HG02623 (cell line): ENCODE data around the gene COPS2.
"Not testable (repeated sequence)": the region's sequence is repeated elsewhere in the genome, so short reads cannot be mapped to it uniquely, and the experiment has no call there.

Source experiments
- ATAC-seq: cut with Tn5 transposase; IDR thresholded peaks from one replicate; pipeline ENCODE4 v1.9.1; 2021; ENCODE audit warnings: moderate library complexity; ENCODE audit not compliant: unreplicated experiment

COPS2 gene

DNA sequence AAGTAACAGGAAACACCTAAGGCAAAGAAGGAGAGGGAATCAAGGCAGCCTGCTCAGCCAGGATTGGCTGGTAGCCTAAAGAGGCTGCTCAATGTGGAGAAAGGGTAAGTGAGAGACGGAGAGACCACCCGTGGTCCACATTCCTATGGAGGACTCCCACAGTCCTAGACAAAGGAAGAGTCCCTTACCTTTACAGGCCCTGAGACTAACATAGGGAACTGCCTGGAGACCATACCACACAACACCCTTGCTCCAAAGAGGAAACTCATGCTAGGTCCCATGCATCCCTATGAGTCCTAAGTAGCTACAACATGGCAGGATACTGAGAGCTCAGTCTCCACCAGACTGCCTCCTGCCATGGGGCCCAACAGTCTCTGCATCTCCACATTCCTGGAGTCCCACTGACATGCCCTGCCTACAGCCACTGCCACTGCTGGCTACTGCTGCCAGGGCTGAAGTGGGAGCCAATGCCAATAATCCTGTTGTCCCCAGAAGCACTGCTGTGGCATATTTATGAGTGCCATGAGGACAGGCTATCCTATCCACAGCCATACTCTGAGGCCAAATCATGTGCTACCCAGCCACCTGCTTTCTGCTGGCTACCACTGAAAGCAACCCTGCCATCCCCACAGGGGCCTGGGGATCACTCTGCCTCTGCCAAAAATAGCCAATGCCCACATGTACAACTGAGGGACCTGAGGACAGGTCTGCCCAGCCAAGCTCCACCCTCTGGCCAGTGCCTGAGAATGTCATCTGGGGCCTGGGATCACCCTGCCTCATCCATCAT lies 45.0 kb downstream of the COPS2 start:
- ATAC-seq: no peak

GRCh38 chr15:49103002-49103401 lies 52.4 kb downstream of the COPS2 start:
- ATAC-seq: no peak

- ATAC-seq: no peak
Measured at GRCh38 chr15:49101536-49101935, 53.9 kb downstream of the COPS2 start.

DNA sequence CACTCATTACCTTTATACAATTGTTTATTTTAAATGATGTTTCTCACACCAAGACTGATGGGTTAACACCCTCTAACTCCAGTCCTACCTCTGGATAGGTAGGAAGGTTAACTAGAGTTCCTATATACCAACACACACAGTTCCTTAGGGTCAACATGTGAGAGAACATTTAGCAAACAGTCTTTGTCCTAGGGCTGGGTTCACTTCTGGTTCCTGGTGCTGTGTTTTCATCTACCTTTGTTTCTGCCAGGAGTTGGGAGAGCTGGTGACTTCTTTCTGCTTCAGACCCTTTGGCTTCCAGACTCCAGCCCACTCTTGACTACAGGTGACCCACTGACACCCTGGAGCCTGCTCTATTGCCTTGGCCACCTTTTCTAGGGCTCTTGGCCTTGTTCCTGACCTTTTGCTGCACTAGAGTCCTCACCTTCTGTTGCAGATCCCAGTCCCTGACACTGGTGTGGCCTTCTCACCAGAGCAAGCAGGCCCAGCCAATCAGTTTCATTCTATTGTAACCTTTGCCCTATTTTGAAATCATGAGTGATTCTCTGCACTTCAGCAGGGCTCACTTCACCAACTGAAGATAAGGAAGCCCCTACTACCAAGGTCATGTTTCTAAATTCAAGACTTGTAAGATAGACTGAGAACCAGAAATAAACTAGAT lies 59.2 kb downstream of the COPS2 start:
- no peak for ATAC-seq

DNA sequence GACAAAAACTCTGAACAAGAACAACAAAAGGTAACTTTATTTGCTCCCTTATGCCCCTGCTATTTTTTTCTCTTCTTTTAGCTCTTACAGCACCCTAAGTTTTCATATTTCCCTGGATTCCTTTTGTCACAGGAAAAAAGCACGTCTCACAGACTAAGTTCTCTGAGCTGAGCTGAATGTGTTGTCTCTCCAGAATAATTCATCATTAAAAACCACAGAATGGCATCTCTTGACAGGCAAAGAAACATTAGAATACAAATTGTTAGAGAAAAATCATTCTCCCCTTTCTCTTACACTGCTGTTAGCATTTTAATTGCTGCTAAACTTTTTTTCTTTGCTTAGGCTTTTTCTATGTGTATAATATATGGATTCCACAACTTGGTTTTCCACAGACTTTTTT lies 60.5 kb downstream of the COPS2 start:
- no peak for ATAC-seq

DNA sequence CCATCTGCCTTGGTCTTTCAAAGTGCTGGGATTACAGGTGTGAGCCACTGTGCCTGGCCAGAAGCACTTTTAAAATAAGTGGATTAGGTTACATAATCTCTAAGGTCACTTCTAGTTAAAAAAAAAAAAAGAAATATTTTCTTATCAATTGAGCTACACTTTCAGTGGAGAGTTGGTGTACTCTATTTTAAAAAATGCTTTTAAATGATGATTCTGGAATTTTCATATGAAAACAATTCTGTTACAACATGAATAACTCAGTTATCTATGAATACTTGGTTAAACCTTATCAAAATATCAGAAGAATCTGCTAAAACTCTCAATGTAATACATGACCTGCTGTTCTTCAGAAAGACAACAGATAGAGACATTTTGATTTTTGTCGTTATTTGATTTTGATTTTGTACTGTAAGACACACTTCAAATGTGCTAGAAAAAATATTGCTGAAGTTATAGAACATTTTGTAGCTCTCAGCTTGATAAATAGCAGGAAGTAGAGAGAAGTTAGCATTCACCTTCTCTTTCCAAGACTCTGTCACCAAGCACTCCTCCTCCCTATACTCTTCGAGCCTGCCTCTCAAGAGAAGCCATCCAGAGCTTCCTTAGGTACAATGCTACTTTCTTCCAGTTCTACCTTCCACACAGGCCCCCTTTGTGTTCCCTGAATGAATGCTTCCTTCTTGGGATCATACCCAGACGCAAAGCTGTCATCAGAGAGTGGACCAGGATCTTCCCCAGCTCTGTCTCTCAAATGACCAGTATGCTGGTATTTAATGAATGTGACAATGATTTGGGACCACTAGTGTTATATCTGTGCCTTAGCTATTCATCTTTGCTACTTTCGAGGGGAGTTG lies 61.9 kb downstream of the COPS2 start:
- no peak for ATAC-seq

GRCh38 chr15:49088996-49089395 lies 66.4 kb downstream of the COPS2 start:
- no peak for ATAC-seq

DNA sequence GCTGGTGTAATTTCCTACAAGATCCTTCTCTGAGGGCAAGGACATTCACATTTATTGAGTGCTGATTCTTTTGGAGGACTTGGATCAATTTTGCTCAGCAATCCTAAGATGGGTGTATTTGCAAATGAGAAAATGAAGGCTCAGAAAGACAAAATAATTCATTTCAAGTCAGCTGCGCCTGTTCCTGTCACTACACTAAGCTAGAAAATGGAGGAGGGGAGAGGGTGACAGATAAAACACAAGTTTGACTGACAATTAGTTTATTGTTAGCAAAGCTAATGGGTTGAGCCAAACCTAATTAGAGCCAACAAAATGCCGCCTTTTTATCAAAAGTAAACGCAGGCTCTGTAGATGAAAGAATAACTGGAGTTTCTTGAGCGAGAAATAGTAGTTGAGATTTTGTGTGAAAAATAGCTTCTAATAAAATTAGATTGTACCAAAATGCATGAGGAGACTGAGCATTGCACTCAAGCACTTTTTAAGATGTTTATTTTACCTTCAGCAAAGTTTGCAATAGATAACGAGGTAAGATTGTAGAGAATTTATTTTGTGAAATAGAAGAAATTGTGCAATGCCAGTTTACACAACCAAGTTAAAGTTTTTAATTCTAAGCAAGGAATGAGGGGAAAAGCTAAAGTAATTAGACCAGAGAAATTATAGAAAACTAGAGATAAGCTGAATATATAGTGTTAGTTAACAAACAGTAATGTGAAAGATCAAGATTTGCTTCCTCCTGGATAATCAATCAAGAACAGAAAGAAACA lies 69.5 kb downstream of the COPS2 start:
- no peak for ATAC-seq

DNA sequence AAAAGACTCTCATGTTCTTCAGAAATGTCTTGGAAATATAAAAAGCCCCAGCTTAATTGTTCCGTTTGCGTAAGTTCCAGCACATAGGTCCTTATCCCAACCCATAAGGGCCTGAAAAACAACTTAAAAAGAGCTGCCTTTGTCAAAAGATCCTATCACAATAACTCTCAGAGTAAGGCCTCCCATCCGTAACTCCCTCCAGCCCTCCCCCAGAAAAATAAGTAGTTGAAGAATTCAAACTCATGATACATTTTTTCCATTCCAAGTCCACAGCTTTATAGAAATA lies 71.2 kb downstream of the COPS2 start:
- ATAC-seq: no peak

GRCh38 chr15:49083401-49084284 lies 71.8 kb downstream of the COPS2 start:
- no peak for ATAC-seq

- no peak for ATAC-seq
Measured at GRCh38 chr15:49082960-49083359, 72.4 kb downstream of the COPS2 start.

DNA sequence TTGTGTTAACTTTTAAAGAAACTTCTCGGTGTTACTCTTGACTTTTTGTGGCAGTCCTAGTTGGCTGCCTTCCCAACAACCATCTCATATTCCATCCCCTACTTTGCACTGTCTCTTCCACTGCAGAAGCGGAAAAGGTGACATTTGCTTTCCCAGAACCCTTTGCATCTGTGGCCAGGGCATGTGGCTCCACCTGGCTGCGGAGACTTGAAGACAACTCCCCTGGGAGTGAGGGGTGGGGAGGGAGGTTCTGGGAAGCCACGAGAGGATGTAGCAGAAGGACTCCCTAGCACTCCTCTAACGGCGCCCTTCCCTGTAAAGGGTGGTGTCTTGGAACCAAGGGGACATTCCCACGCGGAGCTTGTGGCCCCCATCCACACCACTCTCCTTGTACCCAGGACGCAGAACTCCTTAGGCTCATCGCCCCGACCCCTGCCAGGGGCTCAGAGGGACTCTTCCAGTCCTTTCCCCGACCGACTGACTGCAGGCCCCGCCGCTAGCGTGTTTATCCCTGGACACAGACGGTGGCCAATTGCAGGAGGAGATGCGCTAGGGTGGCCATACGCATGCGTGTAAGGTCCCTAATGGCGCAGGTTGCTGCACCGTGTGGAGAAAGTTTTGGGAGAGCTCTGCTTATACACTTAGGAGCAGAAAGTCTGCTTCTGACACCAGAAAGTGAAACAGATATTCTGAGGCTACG lies 75.9 kb downstream of the COPS2 start:
- no peak for ATAC-seq

DNA sequence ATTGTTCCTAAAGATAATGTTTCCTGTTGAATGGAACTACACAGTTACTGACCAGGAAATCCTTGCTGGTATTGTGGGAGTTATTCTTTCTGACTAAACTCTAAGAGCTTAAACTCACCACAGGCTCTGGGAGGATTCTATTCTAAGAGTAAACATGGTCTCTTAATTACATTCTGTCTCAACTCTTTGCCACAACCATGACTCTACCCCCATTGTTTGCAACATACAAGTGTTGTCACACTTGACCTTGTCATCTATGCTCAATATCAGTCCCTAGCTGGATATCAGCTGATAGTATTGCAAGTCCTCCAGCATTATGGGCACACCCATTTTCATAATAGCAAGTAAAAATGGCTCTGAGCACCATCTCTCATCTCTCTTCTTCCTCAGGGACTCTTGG lies 79.5 kb downstream of the COPS2 start:
- no peak for ATAC-seq

- ATAC-seq: not testable (repeated sequence)
Measured at GRCh38 chr15:49074589-49075287, 80.7 kb downstream of the COPS2 start.
